HepG2 (cell line): ENCODE data around the gene TGM2. TPM values are rescaled to one million over a fixed set of nuclear protein-coding genes. Genes with fewer than 3 reads are reported as not detected.

Source experiments
- ATF5 ChIP-seq: sonication (generic); formaldehyde crosslinking; IDR thresholded peaks from 2 replicates; pipeline ENCODE4 v1.4.0; 2020; ENCODE audit warnings: mild to moderate bottlenecking, low read depth, missing genetic modification reagents
- BCL3 ChIP-seq: sonication (generic); formaldehyde crosslinking; IDR thresholded peaks from 2 replicates; pipeline ENCODE4 v1.5.1; 2020; ENCODE audit warnings: mild to moderate bottlenecking, missing genetic modification reagents, moderate library complexity
- FOXA3 ChIP-seq: IDR thresholded peaks from 2 replicates; pipeline ENCODE4 v1.6.1; 2016; ENCODE audit warnings: missing genetic modification reagents, missing compliant biosample characterization
- KIAA2018 ChIP-seq: sonication (generic); formaldehyde crosslinking; IDR thresholded peaks from 2 replicates; pipeline ENCODE4 v1.5.0; 2020; ENCODE audit warnings: mild to moderate bottlenecking, missing genetic modification reagents, borderline replicate concordance
- MED1 ChIP-seq: sonication (generic); formaldehyde crosslinking; IDR thresholded peaks from 2 replicates; pipeline ENCODE4 v1.4.0; 2020; ENCODE audit warnings: missing genetic modification reagents
- RCOR2 ChIP-seq: IDR thresholded peaks from 2 replicates; pipeline ENCODE4 v1.6.1; 2016; ENCODE audit warnings: missing biosample characterization, missing genetic modification reagents
- XBP1 ChIP-seq: sonication (generic); formaldehyde crosslinking; IDR thresholded peaks from 2 replicates; pipeline ENCODE4 v1.5.0; 2020; ENCODE audit warnings: missing genetic modification reagents
- ZNF136 ChIP-seq: sonication (generic); formaldehyde crosslinking; IDR thresholded peaks from 2 replicates; pipeline ENCODE4 v1.8.1; 2022; ENCODE audit warnings: low read depth, mild to moderate bottlenecking, moderate library complexity, missing genetic modification reagents
- ZNF44 ChIP-seq: sonication (generic); formaldehyde crosslinking; IDR thresholded peaks from 2 replicates; pipeline ENCODE4 v1.5.1; 2020; ENCODE audit warnings: mild to moderate bottlenecking, missing genetic modification reagents
- ZNF740 ChIP-seq: sonication (generic); formaldehyde crosslinking; IDR thresholded peaks from 2 replicates; pipeline ENCODE4 v1.4.0; 2020; ENCODE audit warnings: missing genetic modification reagents
- ZNF83 ChIP-seq: sonication (generic); formaldehyde crosslinking; IDR thresholded peaks from 2 replicates; pipeline ENCODE4 v1.4.0; 2020; ENCODE audit warnings: missing genetic modification reagents, mild to moderate bottlenecking, borderline replicate concordance
- polyA plus RNA-seq, 8 experiments: library from polyadenylated mRNA; depleted of rRNA in 3 of 8; stranded (reverse) in 7 of 8; unstranded in 1 of 8; fragments of >200 nt; fragmentation: Illumina TruSeq in 4 of 8; extraction: Trizol in 4 of 8; gene quantifications; 2 replicates each; pipeline versions ENCODE4 v1.2.1 to v1.2.3, GENCODE V29; 2011 to 2016; ENCODE audit warnings: low read depth in 4 of 8, missing spikeins in 1 of 8, mixed read lengths in 1 of 8; ENCODE audit not compliant: insufficient read depth in 1 of 8
- total RNA-seq, 5 experiments: library from RNA; depleted of rRNA; stranded (reverse); fragments of >200 nt; fragmentation: Illumina TruSeq; extraction: Trizol; gene quantifications; 2 replicates each; pipeline ENCODE4 v1.2.3, GENCODE V29; 2016; ENCODE audit warnings: low read depth in 1 of 5
- TF ChIP-seq, protein P1 (sequence below): sonication (generic); formaldehyde crosslinking; conservative IDR thresholded peaks from 2 replicates; pipeline ENCODE4 v1.4.0; 2020; ENCODE audit warnings: missing genetic modification reagents
- TF ChIP-seq, protein P2 (sequence below): sonication (generic); formaldehyde crosslinking; IDR thresholded peaks from 2 replicates; pipeline ENCODE4 v1.4.0; 2020; ENCODE audit warnings: mild to moderate bottlenecking, low read depth, missing genetic modification reagents

Gene TGM2
- total and polyA plus RNA-seq, 2 of the 13 experiments (the other 11 are each of a cell fraction or from before 2014, with no cell fraction given), result 4.2 to 46.4 TPM

GRCh38 chr20:38165089-38165965, at the start of gene TGM2 (continued):
- TF ChIP-seq BCL3 (CRISPR knock-in tag) (peak; percentile 89; the same call in 1 of the 2 replicates), FOXA3 (peak; percentile 70), RCOR2 (CRISPR knock-in tag) (peak; percentile 35; the same call in 1 of the 2 replicates), XBP1 (CRISPR knock-in tag) (no peak), ATF5 (CRISPR knock-in tag) (peak; percentile 81; the same call in 1 of the 2 replicates), ZNF136 (peak; percentile 91; the same call in 1 of the 2 replicates), ZNF740 (CRISPR knock-in tag) (no peak), ZNF83 (CRISPR knock-in tag) (peak; percentile 6; the same call in 1 of the 2 replicates), MED1 (peak; percentile 72), KIAA2018 (CRISPR knock-in tag) (0 out of 2 replicates have a peak, but pooled peaks have one; percentile 31), ZNF44 (CRISPR knock-in tag) (0 out of 2 replicates have a peak, but pooled peaks have one; percentile 37)
- TF ChIP-seq, protein P1, sequence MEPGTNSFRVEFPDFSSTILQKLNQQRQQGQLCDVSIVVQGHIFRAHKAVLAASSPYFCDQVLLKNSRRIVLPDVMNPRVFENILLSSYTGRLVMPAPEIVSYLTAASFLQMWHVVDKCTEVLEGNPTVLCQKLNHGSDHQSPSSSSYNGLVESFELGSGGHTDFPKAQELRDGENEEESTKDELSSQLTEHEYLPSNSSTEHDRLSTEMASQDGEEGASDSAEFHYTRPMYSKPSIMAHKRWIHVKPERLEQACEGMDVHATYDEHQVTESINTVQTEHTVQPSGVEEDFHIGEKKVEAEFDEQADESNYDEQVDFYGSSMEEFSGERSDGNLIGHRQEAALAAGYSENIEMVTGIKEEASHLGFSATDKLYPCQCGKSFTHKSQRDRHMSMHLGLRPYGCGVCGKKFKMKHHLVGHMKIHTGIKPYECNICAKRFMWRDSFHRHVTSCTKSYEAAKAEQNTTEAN (CRISPR knock-in tag), result no peak
- TF ChIP-seq, protein P2, sequence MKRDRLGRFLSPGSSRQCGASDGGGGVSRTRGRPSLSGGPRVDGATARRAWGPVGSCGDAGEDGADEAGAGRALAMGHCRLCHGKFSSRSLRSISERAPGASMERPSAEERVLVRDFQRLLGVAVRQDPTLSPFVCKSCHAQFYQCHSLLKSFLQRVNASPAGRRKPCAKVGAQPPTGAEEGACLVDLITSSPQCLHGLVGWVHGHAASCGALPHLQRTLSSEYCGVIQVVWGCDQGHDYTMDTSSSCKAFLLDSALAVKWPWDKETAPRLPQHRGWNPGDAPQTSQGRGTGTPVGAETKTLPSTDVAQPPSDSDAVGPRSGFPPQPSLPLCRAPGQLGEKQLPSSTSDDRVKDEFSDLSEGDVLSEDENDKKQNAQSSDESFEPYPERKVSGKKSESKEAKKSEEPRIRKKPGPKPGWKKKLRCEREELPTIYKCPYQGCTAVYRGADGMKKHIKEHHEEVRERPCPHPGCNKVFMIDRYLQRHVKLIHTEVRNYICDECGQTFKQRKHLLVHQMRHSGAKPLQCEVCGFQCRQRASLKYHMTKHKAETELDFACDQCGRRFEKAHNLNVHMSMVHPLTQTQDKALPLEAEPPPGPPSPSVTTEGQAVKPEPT, result 0 out of 2 replicates have a peak, but pooled peaks have one; percentile 41
